ENCODE data around the gene RAI1.

The RAI1 gene

GRCh38 chr17:17847726-17848125, 166.5 kb downstream of the RAI1 start:
- no peak overlapping the region for H3K4me3 ChIP-seq (ENCODE audit: extremely low read depth, insufficient read depth, low read length, poor library complexity, severe bottlenecking)
- H3K27ac ChIP-seq (ENCODE audit: low read depth, low read length, severe bottlenecking) = no peak overlapping the region
- H3K4me1 ChIP-seq (ENCODE audit: control insufficient read depth, insufficient read depth, low read length, poor library complexity, severe bottlenecking) = peaks cover 10% of the 10 kb centered on the region
- H3K9me3 ChIP-seq (ENCODE audit: control insufficient read depth, low read length) = no peaks in the 10 kb centered on the region
- no peaks in the 10 kb centered on the region for H3K36me3 ChIP-seq (ENCODE audit: control insufficient read depth, insufficient read depth, low read length)
- WGBS, 2 experiments (ENCODE audit: insufficient coverage in 2 of 2) = 73% methylated on average over 1 of the region's 5 CpGs; no CpG with 5 or more reads in 1 of the 2 experiments

DNA sequence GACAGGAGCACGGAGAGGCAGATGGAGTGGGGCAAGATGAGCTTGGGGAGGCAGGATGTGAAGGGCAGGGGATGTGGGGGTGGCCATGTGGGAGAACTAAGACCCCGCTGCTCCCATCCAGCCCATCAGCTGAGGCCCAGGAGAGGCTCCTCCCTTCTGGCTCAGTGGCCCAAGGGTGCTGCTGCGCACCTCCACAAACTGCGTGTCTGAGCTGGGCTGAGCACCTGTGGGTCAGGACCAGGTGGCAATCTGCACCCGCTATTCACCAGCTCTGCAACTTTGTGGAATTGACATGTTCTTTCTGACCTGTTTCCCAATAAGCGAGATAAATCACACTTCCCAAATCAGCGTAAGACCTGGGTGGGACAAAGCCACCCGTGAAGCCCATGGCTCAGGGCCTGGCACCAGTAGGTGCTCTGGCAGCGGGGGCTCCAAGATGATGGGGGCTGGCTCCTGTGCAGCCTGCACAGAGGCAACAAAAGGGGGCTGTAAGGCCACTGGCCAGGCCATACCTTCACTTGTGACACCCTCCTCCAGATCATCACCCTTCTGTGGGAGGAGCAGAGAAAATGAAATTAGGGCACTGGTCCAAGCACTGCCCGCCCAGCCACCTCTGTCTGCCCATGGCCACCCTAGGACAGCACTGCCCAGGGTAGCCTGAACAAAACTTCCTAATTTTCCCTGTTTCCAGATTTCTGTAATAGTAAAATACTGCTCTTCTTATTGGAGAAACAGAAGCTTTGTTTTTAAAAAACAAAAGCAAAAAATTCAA, 167.2 kb downstream of the RAI1 start:
- H3K9me3 ChIP-seq (ENCODE audit: control insufficient read depth, low read length) = no peaks in the 10 kb centered on the region
- WGBS, 2 experiments (ENCODE audit: insufficient coverage in 2 of 2) = 98 to 99% methylated on average over 8 of the region's 10 CpGs
- H3K27ac ChIP-seq (ENCODE audit: low read depth, low read length, severe bottlenecking) = no peak overlapping the region
- H3K4me3 ChIP-seq (ENCODE audit: extremely low read depth, insufficient read depth, low read length, poor library complexity, severe bottlenecking) = no peak overlapping the region
- peaks cover 10% of the 10 kb centered on the region for H3K4me1 ChIP-seq (ENCODE audit: control insufficient read depth, insufficient read depth, low read length, poor library complexity, severe bottlenecking)
- H3K36me3 ChIP-seq (ENCODE audit: control insufficient read depth, insufficient read depth, low read length) = no peaks in the 10 kb centered on the region

- WGBS, 2 experiments (ENCODE audit: insufficient coverage in 2 of 2) = 89 to 90% methylated on average over 4 of the region's 5 CpGs
- Histone ChIP-seq H3K9me3 (ENCODE audit: control insufficient read depth, low read length) (no peaks in the 10 kb centered on the region), H3K4me3 (ENCODE audit: extremely low read depth, insufficient read depth, low read length, poor library complexity, severe bottlenecking) (no peak overlapping the region), H3K36me3 (ENCODE audit: control insufficient read depth, insufficient read depth, low read length) (no peaks in the 10 kb centered on the region), H3K27ac (ENCODE audit: low read depth, low read length, severe bottlenecking) (no peak overlapping the region), H3K4me1 (ENCODE audit: control insufficient read depth, insufficient read depth, low read length, poor library complexity, severe bottlenecking) (peaks cover 10% of the 10 kb centered on the region)
Observed at GRCh38 chr17:17849147-17849820, 168.0 kb downstream of the RAI1 start.

GRCh38 chr17:17849845-17850373, 168.7 kb downstream of the RAI1 start:
- H3K4me3 ChIP-seq (ENCODE audit: extremely low read depth, insufficient read depth, low read length, poor library complexity, severe bottlenecking) = no peak overlapping the region
- 100% methylated on average over 1 of the region's 2 CpGs; no CpG with 5 or more reads in 1 of the 2 experiments for WGBS, 2 experiments (ENCODE audit: insufficient coverage in 2 of 2)
- peaks cover 10% of the 10 kb centered on the region for H3K4me1 ChIP-seq (ENCODE audit: control insufficient read depth, insufficient read depth, low read length, poor library complexity, severe bottlenecking)
- H3K27ac ChIP-seq (ENCODE audit: low read depth, low read length, severe bottlenecking) = no peak overlapping the region
- H3K36me3 ChIP-seq (ENCODE audit: control insufficient read depth, insufficient read depth, low read length) = no peaks in the 10 kb centered on the region
- H3K9me3 ChIP-seq (ENCODE audit: control insufficient read depth, low read length) = no peaks in the 10 kb centered on the region

- H3K27ac ChIP-seq (ENCODE audit: low read depth, low read length, severe bottlenecking) = no peak overlapping the region
- no peaks in the 10 kb centered on the region for H3K36me3 ChIP-seq (ENCODE audit: control insufficient read depth, insufficient read depth, low read length)
- 85 to 89% methylated on average over 16 to 18 of the region's 21 CpGs for WGBS, 2 experiments (ENCODE audit: insufficient coverage in 2 of 2)
- H3K4me1 ChIP-seq (ENCODE audit: control insufficient read depth, insufficient read depth, low read length, poor library complexity, severe bottlenecking) = peaks cover 10% of the 10 kb centered on the region
- H3K9me3 ChIP-seq (ENCODE audit: control insufficient read depth, low read length) = no peaks in the 10 kb centered on the region
- H3K4me3 ChIP-seq (ENCODE audit: extremely low read depth, insufficient read depth, low read length, poor library complexity, severe bottlenecking) = no peak overlapping the region
Observed at GRCh38 chr17:17851103-17852002, 170.1 kb downstream of the RAI1 start.

DNA sequence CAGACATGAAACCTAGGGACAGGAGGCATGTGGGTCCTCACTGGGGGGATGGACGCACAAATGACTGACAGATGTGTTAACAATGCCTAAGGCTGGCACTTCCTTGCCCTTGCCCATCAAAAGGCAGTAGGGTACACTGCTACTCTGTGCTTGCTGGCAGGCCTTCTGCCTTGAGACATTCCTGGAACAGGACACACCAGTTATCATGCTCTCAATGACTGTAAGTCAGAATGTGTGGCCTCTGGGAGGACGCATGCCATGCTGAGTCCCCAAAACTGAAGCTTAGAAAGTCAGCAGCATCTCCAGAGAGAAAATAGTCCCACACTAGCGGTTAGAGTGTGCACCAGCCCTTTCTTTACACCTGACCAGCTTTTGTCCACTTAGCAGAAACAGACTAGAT, 171.7 kb downstream of the RAI1 start:
- 94 to 100% methylated on average over 3 of the region's 3 CpGs for WGBS, 2 experiments (ENCODE audit: insufficient coverage in 2 of 2)
- no peaks in the 10 kb centered on the region for H3K9me3 ChIP-seq (ENCODE audit: control insufficient read depth, low read length)
- H3K27ac ChIP-seq (ENCODE audit: low read depth, low read length, severe bottlenecking) = no peak overlapping the region
- H3K36me3 ChIP-seq (ENCODE audit: control insufficient read depth, insufficient read depth, low read length) = no peaks in the 10 kb centered on the region
- H3K4me3 ChIP-seq (ENCODE audit: extremely low read depth, insufficient read depth, low read length, poor library complexity, severe bottlenecking) = no peak overlapping the region
- peaks cover 10% of the 10 kb centered on the region for H3K4me1 ChIP-seq (ENCODE audit: control insufficient read depth, insufficient read depth, low read length, poor library complexity, severe bottlenecking)

- 93 to 100% methylated on average over 1 to 3 of the region's 8 CpGs for WGBS, 2 experiments (ENCODE audit: insufficient coverage in 2 of 2)
- Histone ChIP-seq H3K9me3 (ENCODE audit: control insufficient read depth, low read length) (no peaks in the 10 kb centered on the region), H3K4me1 (ENCODE audit: control insufficient read depth, insufficient read depth, low read length, poor library complexity, severe bottlenecking) (peaks cover 5% of the 10 kb centered on the region), H3K4me3 (ENCODE audit: extremely low read depth, insufficient read depth, low read length, poor library complexity, severe bottlenecking) (no peak overlapping the region), H3K36me3 (ENCODE audit: control insufficient read depth, insufficient read depth, low read length) (no peaks in the 10 kb centered on the region), H3K27ac (ENCODE audit: low read depth, low read length, severe bottlenecking) (no peak overlapping the region)
Observed at GRCh38 chr17:17853811-17854447, 172.7 kb downstream of the RAI1 start.

- Histone ChIP-seq H3K27ac (ENCODE audit: low read depth, low read length, severe bottlenecking) (no peak overlapping the region), H3K36me3 (ENCODE audit: control insufficient read depth, insufficient read depth, low read length) (no peaks in the 10 kb centered on the region), H3K4me3 (ENCODE audit: extremely low read depth, insufficient read depth, low read length, poor library complexity, severe bottlenecking) (no peak overlapping the region), H3K4me1 (ENCODE audit: control insufficient read depth, insufficient read depth, low read length, poor library complexity, severe bottlenecking) (no peaks in the 10 kb centered on the region), H3K9me3 (ENCODE audit: control insufficient read depth, low read length) (no peaks in the 10 kb centered on the region)
- 78 to 93% methylated on average over 1 to 3 of the region's 3 CpGs for WGBS, 2 experiments (ENCODE audit: insufficient coverage in 2 of 2)
Observed at GRCh38 chr17:17855976-17856375, 174.7 kb downstream of the RAI1 start.

DNA sequence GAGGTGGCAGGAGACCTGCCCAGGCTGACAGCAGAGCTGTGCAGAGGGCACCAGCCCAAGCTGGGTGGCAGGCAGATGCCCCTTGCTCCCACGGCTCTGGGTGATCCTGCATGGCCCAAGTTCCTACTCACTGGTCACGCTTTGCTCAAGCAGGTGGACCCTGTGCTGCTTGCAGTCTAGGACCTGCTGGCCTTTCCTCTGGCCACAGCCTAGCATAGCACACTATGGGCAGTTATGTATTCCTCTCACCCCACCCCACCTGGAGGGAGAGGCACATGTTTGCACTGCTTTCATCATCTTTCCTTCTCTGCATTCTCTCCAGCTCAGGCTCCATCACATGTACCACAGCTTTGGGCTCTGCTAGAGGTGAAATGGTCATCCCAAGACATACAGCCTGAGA, 175.1 kb downstream of the RAI1 start:
- Histone ChIP-seq H3K9me3 (ENCODE audit: control insufficient read depth, low read length) (no peaks in the 10 kb centered on the region), H3K27ac (ENCODE audit: low read depth, low read length, severe bottlenecking) (no peak overlapping the region), H3K4me1 (ENCODE audit: control insufficient read depth, insufficient read depth, low read length, poor library complexity, severe bottlenecking) (no peaks in the 10 kb centered on the region), H3K4me3 (ENCODE audit: extremely low read depth, insufficient read depth, low read length, poor library complexity, severe bottlenecking) (no peak overlapping the region), H3K36me3 (ENCODE audit: control insufficient read depth, insufficient read depth, low read length) (no peaks in the 10 kb centered on the region)
- 88 to 95% methylated on average over 2 of the region's 2 CpGs for WGBS, 2 experiments (ENCODE audit: insufficient coverage in 2 of 2)

DNA sequence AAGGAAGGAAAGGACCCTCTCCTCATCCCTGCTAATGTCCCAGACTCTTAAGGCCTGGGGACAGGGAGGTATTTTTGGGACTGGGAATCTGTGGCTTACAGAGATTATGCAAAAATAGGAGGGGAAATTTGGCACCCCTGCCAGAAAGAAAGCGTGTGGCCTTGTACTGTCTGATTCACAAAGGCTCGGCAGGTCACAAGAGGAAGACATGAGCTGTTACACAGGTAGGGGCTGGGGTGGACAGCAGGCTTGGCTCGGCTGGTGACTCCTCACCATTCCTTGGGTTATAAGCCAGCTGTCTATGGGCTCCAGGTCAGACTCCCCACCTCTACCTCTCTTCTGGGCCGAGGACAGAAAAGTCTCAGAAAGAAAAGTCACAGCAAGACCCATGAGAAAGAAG, 176.2 kb downstream of the RAI1 start:
- no peaks in the 10 kb centered on the region for H3K9me3 ChIP-seq (ENCODE audit: control insufficient read depth, low read length)
- no peak overlapping the region for H3K4me3 ChIP-seq (ENCODE audit: extremely low read depth, insufficient read depth, low read length, poor library complexity, severe bottlenecking)
- no peaks in the 10 kb centered on the region for H3K4me1 ChIP-seq (ENCODE audit: control insufficient read depth, insufficient read depth, low read length, poor library complexity, severe bottlenecking)
- WGBS, 2 experiments (ENCODE audit: insufficient coverage in 2 of 2) = 70 to 93% methylated on average over 3 of the region's 4 CpGs
- no peak overlapping the region for H3K27ac ChIP-seq (ENCODE audit: low read depth, low read length, severe bottlenecking)
- no peaks in the 10 kb centered on the region for H3K36me3 ChIP-seq (ENCODE audit: control insufficient read depth, insufficient read depth, low read length)
